ENCODE data around the gene SDF4. TPM values are rescaled to one million over a fixed set of nuclear protein-coding genes. Genes with fewer than 3 reads are reported as not detected.

SDF4 gene
- total RNA-seq, 3 donors from 2014 or later (not counting 1 experiment from before 2014, with no cell fraction given), result 176 to 211 (median 184) TPM

- H3K27me3 Mint-ChIP-seq (ENCODE audit: low read depth in 2 of 2), result no peaks in the 10 kb centered on the region
- intact Hi-C loops (cut with micrococcal nuclease), result no loop called here
- Histone ChIP-seq H3K9me3 (ENCODE audit: control insufficient read depth, insufficient read depth, low read length) (no peaks in the 10 kb centered on the region), H3K4me3 (ENCODE audit: low read length) (no peak overlapping the region), H3K27me3 (ENCODE audit: control insufficient read depth, insufficient read depth, low read length) (no peaks in the 10 kb centered on the region), H3K36me3 (ENCODE audit: control insufficient read depth, insufficient read depth, low read length) (peaks cover 53% of the 10 kb centered on the region), H3K4me1 (ENCODE audit: control insufficient read depth, insufficient read depth, low read length) (peaks cover 47% of the 10 kb centered on the region), H3K27ac (ENCODE audit: low read length) (no peak overlapping the region)
- H3K4me3 Mint-ChIP-seq, result no peak overlapping the region
- peaks cover 21 to 35% of the 10 kb centered on the region in 2 donors for H3K4me1 Mint-ChIP-seq
- no peak overlapping the region for H3K27ac Mint-ChIP-seq
- TF ChIP-seq, protein P1, sequence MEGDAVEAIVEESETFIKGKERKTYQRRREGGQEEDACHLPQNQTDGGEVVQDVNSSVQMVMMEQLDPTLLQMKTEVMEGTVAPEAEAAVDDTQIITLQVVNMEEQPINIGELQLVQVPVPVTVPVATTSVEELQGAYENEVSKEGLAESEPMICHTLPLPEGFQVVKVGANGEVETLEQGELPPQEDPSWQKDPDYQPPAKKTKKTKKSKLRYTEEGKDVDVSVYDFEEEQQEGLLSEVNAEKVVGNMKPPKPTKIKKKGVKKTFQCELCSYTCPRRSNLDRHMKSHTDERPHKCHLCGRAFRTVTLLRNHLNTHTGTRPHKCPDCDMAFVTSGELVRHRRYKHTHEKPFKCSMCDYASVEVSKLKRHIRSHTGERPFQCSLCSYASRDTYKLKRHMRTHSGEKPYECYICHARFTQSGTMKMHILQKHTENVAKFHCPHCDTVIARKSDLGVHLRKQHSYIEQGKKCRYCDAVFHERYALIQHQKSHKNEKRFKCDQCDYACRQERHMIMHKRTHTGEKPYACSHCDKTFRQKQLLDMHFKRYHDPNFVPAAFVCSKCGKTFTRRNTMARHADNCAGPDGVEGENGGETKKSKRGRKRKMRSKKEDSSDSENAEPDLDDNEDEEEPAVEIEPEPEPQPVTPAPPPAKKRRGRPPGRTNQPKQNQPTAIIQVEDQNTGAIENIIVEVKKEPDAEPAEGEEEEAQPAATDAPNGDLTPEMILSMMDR (IDR thresholded peaks at IDR 0.05), result no peak
- WGBS (ENCODE audit: insufficient coverage), result 95% methylated on average over 30 of the region's 30 CpGs
- H3K9me3 Mint-ChIP-seq, result no peaks in the 10 kb centered on the region
- no peak for DNase-seq
- H3K36me3 Mint-ChIP-seq, result no peaks in the 10 kb centered on the region
- no peak for ATAC-seq
These were observed 3.6 kb downstream of the SDF4 start for GRCh38 chr1:1228187-1228586.

DNA sequence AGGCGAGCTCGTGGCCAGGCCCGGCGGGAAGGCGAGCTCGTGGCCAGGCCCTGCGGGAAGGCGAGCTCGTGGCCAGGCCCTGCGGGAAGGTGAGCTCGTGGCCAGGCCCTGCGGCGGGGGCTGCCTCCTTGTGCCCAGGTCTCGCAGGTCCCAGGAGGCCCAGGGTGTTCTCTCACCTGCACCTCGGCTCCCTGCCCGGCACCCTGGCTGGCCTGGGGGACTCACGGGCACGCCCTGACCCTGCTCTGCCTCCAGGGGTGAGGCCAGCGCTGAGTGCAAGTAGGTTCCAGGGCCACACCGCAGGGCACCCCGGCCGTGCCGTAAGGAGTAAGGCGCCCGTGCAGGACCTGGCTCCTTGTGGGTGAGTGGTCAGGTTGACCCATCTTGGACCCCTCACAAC is 4.4 kb downstream of the SDF4 start:
- TF ChIP-seq, protein P1 (IDR thresholded peaks at IDR 0.05), result no peak
- Mint-ChIP-seq H3K4me3 (no peak overlapping the region), H3K27me3 (ENCODE audit: low read depth in 2 of 2) (no peaks in the 10 kb centered on the region), H3K27ac (no peak overlapping the region), H3K9me3 (no peaks in the 10 kb centered on the region), H3K4me1 (peaks cover 29 to 43% of the 10 kb centered on the region in 2 donors), H3K36me3 (no peaks in the 10 kb centered on the region)
- no peaks in the 10 kb centered on the region for H3K27me3 ChIP-seq (ENCODE audit: control insufficient read depth, insufficient read depth, low read length)
- peaks cover 51% of the 10 kb centered on the region for H3K4me1 ChIP-seq (ENCODE audit: control insufficient read depth, insufficient read depth, low read length)
- H3K4me3 ChIP-seq (ENCODE audit: low read length), result no peak overlapping the region
- 91% methylated on average over 25 of the region's 25 CpGs for whole genome bisulfite sequencing (ENCODE audit: insufficient coverage)
- DNase-seq, result no peak
- H3K9me3 ChIP-seq (ENCODE audit: control insufficient read depth, insufficient read depth, low read length), result no peaks in the 10 kb centered on the region
- no peak overlapping the region for H3K27ac ChIP-seq (ENCODE audit: low read length)
- peaks cover 61% of the 10 kb centered on the region for H3K36me3 ChIP-seq (ENCODE audit: control insufficient read depth, insufficient read depth, low read length)
- ATAC-seq, result no peak
- intact Hi-C loops (cut with micrococcal nuclease), result no loop called here

- H3K27ac Mint-ChIP-seq, result no peak overlapping the region
- Histone ChIP-seq H3K9me3 (ENCODE audit: control insufficient read depth, insufficient read depth, low read length) (no peaks in the 10 kb centered on the region), H3K36me3 (ENCODE audit: control insufficient read depth, insufficient read depth, low read length) (peaks cover 61% of the 10 kb centered on the region), H3K4me3 (ENCODE audit: low read length) (no peak overlapping the region), H3K4me1 (ENCODE audit: control insufficient read depth, insufficient read depth, low read length) (peaks cover 57% of the 10 kb centered on the region), H3K27ac (ENCODE audit: low read length) (no peak overlapping the region), H3K27me3 (ENCODE audit: control insufficient read depth, insufficient read depth, low read length) (no peaks in the 10 kb centered on the region)
- H3K27me3 Mint-ChIP-seq (ENCODE audit: low read depth in 2 of 2), result no peaks in the 10 kb centered on the region
- intact Hi-C loops (cut with micrococcal nuclease), result no loop called here
- TF ChIP-seq, protein P1 (IDR thresholded peaks at IDR 0.05), result no peak
- DNase-seq (no peak), ATAC-seq (no peak)
- 92% methylated on average over 44 of the region's 44 CpGs for WGBS (ENCODE audit: insufficient coverage)
- no peaks in the 10 kb centered on the region for H3K36me3 Mint-ChIP-seq
- no peaks in the 10 kb centered on the region for H3K9me3 Mint-ChIP-seq
- no peak overlapping the region for H3K4me3 Mint-ChIP-seq
- H3K4me1 Mint-ChIP-seq, result peaks cover 33 to 49% of the 10 kb centered on the region in 2 donors
These were observed 5.0 kb downstream of the SDF4 start for GRCh38 chr1:1226566-1227362.

Data from natural killer cell (primary cell).